Liver (tissue), 9 donors: ENCODE measurements around the gene PHF10. TPM values are rescaled to one million over a fixed set of nuclear protein-coding genes. Genes with fewer than 3 reads are reported as not detected.

Experiments used
- DNase-seq: peaks from one replicate; pipeline ENCODE4 v3.0.0-alpha.2; 2017; ENCODE audit warnings: low spot score
- H3K27ac ChIP-seq, 2 donors: one replicate each; pipeline ENCODE4 v1.7.0; 2013; ENCODE audit warnings: inconsistent platforms in 2 of 2, low read length in 2 of 2, control low read depth in 1 of 2, low read depth in 1 of 2, mild to moderate bottlenecking in 1 of 2
- H3K27me3 ChIP-seq, 4 donors: one replicate each; pipeline versions ENCODE4 v1.6.1 to v1.7.0; 2013; ENCODE audit warnings: low read length in 3 of 4, inconsistent platforms in 1 of 4, mild to moderate bottlenecking in 1 of 4, moderate library complexity in 1 of 4; ENCODE audit not compliant: control insufficient read depth in 4 of 4, insufficient read depth in 4 of 4
- H3K36me3 ChIP-seq, 4 donors: one replicate each; pipeline versions ENCODE4 v1.6.1 to v1.7.0; 2013; ENCODE audit warnings: low read length in 3 of 4, mild to moderate bottlenecking in 3 of 4, low read depth in 1 of 4, moderate library complexity in 1 of 4; ENCODE audit not compliant: control insufficient read depth in 4 of 4, insufficient read depth in 3 of 4
- H3K4me1 ChIP-seq, 4 donors: one replicate each; pipeline versions ENCODE4 v1.6.1 to v1.7.0; 2013; ENCODE audit warnings: low read length in 3 of 4, mild to moderate bottlenecking in 3 of 4, moderate library complexity in 1 of 4; ENCODE audit not compliant: control insufficient read depth in 4 of 4, insufficient read depth in 4 of 4
- H3K4me3 ChIP-seq, 3 donors: one replicate each; pipeline versions ENCODE4 v1.6.1 to v1.7.0; 2013; ENCODE audit warnings: low read length in 3 of 3, control low read depth in 1 of 3, low read depth in 1 of 3, mild to moderate bottlenecking in 1 of 3
- H3K9ac ChIP-seq, 2 donors: one replicate each; pipeline ENCODE4 v1.7.0; 2013; ENCODE audit warnings: low read length in 2 of 2, mild to moderate bottlenecking in 2 of 2, moderate library complexity in 2 of 2, control low read depth in 1 of 2, low read depth in 1 of 2
- H3K9me3 ChIP-seq, 4 donors: one replicate each; pipeline versions ENCODE4 v1.6.1 to v1.7.0; 2013; ENCODE audit warnings: low read length in 3 of 4; ENCODE audit not compliant: control insufficient read depth in 4 of 4
- CTCF ChIP-seq: fragments of 150-350 bp; IDR thresholded peaks from 2 replicates; pipeline ENCODE4 v1.5.1; 2017; ENCODE audit warnings: improper control_type of control experiment, low read depth, low read length; ENCODE audit not compliant: missing input control
- EGR1 ChIP-seq, 2 donors: IDR thresholded peaks; 2 replicates each; pipeline ENCODE4 v1.6.1; 2016 to 2018; ENCODE audit warnings: antibody characterized with exemption in 2 of 2, low read depth in 2 of 2
- FOXA1 ChIP-seq: IDR thresholded peaks from 2 replicates; pipeline ENCODE4 v1.6.1; 2016; ENCODE audit warnings: antibody characterized with exemption
- FOXA2 ChIP-seq: IDR thresholded peaks from 2 replicates; pipeline ENCODE4 v1.6.1; 2016; ENCODE audit warnings: antibody characterized with exemption
- GABPA ChIP-seq, 2 donors: IDR thresholded peaks in 1 of 2; conservative IDR thresholded peaks in 1 of 2; 2 replicates each; pipeline ENCODE4 v1.6.1; 2016; ENCODE audit warnings: antibody characterized with exemption in 2 of 2, mild to moderate bottlenecking in 1 of 2, moderate library complexity in 1 of 2
- HNF4A ChIP-seq, 2 donors: conservative IDR thresholded peaks; 2 replicates each; pipeline ENCODE4 v1.6.1; 2016; ENCODE audit warnings: antibody characterized with exemption in 2 of 2, mild to moderate bottlenecking in 2 of 2
- HNF4G ChIP-seq: IDR thresholded peaks from 2 replicates; pipeline ENCODE4 v1.6.1; 2016; ENCODE audit warnings: antibody characterized with exemption
- JUND ChIP-seq, 2 donors: IDR thresholded peaks; 2 replicates each; pipeline ENCODE4 v1.6.1; 2016; ENCODE audit warnings: antibody characterized with exemption in 2 of 2
- RAD21 ChIP-seq, 2 donors: IDR thresholded peaks; 2 replicates each; pipeline ENCODE4 v1.6.1; 2016; ENCODE audit warnings: antibody characterized with exemption in 2 of 2, mild to moderate bottlenecking in 2 of 2
- REST ChIP-seq: IDR thresholded peaks from 2 replicates; pipeline ENCODE4 v1.6.1; 2016; ENCODE audit warnings: antibody characterized with exemption, mild to moderate bottlenecking
- RXRA ChIP-seq, 2 donors: IDR thresholded peaks; 2 replicates each; pipeline ENCODE4 v1.6.1; 2017 to 2018; ENCODE audit warnings: antibody characterized with exemption in 2 of 2, mild to moderate bottlenecking in 1 of 2
- YY1 ChIP-seq: IDR thresholded peaks from 2 replicates; pipeline ENCODE4 v1.6.1; 2016; ENCODE audit warnings: antibody characterized with exemption, mild to moderate bottlenecking
- WGBS: extraction: QIAGEN DNeasy Blood & Tissue Kit; methylation state at CpG from one replicate; pipeline ENCODE4 v1.1.7; 2013; 5-methylcytosine and 5-hydroxymethylcytosine counted together
- polyA plus RNA-seq, 2 donors: library from polyadenylated mRNA; stranded (reverse) in 1 of 2; unstranded in 1 of 2; fragments of 200-250 nt in 1 of 2; fragments of >200 nt in 1 of 2; fragmentation: Nextera tagmentation in 1 of 2; extraction: Ambion mirVana in 1 of 2; gene quantifications; one replicate each; pipeline versions ENCODE4 v1.2.1 to v1.2.3, GENCODE V29; 2013 to 2015
- total RNA-seq, 2 donors: library from RNA; depleted of rRNA; stranded (reverse); fragments of >200 nt; gene quantifications; one replicate each; pipeline ENCODE4 v1.2.3, GENCODE V29; 2014
- TF ChIP-seq, protein P1 (sequence below): IDR thresholded peaks from 2 replicates; pipeline ENCODE4 v1.6.1; 2016; ENCODE audit warnings: antibody characterized with exemption
- TF ChIP-seq, protein P2 (sequence below): IDR thresholded peaks from 2 replicates; pipeline ENCODE4 v1.6.1; 2016; ENCODE audit warnings: antibody characterized with exemption
- donor health status: healthy.
- donor health status: healthy.
- donor health status: healthy.
- donor health status: healthy.
- donor health status: healthy.

Gene PHF10
- total and polyA plus RNA-seq, 4 donors, result 10.2 to 25.7 (median 18.6) TPM

- H3K4me3 ChIP-seq, result no peak overlapping the region
- peaks cover 0 to 26% (median 21%) of the 10 kb centered on the region in 4 donors for H3K36me3 ChIP-seq
- no peak overlapping the region for H3K27ac ChIP-seq
- H3K4me1 ChIP-seq, result peaks cover 0 to 15% (median 10%) of the 10 kb centered on the region in 4 donors
- H3K27me3 ChIP-seq, result no peaks in the 10 kb centered on the region
- H3K9ac ChIP-seq, result no peak overlapping the region
- 87% methylated on average over 6 of the region's 6 CpGs for WGBS
- no peak for DNase-seq
- no peaks in the 10 kb centered on the region for H3K9me3 ChIP-seq
- TF ChIP-seq RXRA (IDR thresholded peaks at IDR 0.05) (no peak), RAD21 (IDR thresholded peaks at IDR 0.05) (no peak), REST (no peak), CTCF (no peak), JUND (IDR thresholded peaks at IDR 0.05) (no peak), GABPA (IDR thresholded peaks at IDR 0.05 in 1 of 2, conservative IDR thresholded peaks at IDR 0.05 in 1 of 2) (no peak), YY1 (no peak), HNF4G (no peak), HNF4A (conservative IDR thresholded peaks at IDR 0.05) (no peak), EGR1 (IDR thresholded peaks at IDR 0.05; ENCODE audit: low read depth in 2 of 2) (no peak)
- TF ChIP-seq, protein P1, sequence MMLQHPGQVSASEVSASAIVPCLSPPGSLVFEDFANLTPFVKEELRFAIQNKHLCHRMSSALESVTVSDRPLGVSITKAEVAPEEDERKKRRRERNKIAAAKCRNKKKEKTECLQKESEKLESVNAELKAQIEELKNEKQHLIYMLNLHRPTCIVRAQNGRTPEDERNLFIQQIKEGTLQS, result no peak
- TF ChIP-seq, protein P2, sequence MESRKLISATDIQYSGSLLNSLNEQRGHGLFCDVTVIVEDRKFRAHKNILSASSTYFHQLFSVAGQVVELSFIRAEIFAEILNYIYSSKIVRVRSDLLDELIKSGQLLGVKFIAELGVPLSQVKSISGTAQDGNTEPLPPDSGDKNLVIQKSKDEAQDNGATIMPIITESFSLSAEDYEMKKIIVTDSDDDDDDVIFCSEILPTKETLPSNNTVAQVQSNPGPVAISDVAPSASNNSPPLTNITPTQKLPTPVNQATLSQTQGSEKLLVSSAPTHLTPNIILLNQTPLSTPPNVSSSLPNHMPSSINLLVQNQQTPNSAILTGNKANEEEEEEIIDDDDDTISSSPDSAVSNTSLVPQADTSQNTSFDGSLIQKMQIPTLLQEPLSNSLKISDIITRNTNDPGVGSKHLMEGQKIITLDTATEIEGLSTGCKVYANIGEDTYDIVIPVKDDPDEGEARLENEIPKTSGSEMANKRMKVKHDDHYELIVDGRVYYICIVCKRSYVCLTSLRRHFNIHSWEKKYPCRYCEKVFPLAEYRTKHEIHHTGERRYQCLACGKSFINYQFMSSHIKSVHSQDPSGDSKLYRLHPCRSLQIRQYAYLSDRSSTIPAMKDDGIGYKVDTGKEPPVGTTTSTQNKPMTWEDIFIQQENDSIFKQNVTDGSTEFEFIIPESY, result no peak
Measured at GRCh38 chr6:169755162-169755561, 30.9 kb upstream of the PHF10 start.

GRCh38 chr6:169752074-169752623 lies 27.8 kb upstream of the PHF10 start:
- DNase-seq, result no peak
- Histone ChIP-seq H3K4me1 (peaks cover 0 to 22% (median 11%) of the 10 kb centered on the region in 4 donors), H3K27me3 (no peaks in the 10 kb centered on the region), H3K27ac (peak overlapping the region; percentile 93 to 94), H3K36me3 (peaks cover 0 to 5% (median 3%) of the 10 kb centered on the region in 4 donors), H3K4me3 (peak overlapping the region; percentile 55 to 94 (median 89)), H3K9ac (peak overlapping the region; percentile 2 to 92), H3K9me3 (no peaks in the 10 kb centered on the region)
- WGBS, result 6% methylated on average over 19 of the region's 19 CpGs
- TF ChIP-seq FOXA1, result no peak
- TF ChIP-seq FOXA2, result no peak
- no peak for TF ChIP-seq HNF4A (conservative IDR thresholded peaks at IDR 0.05)
